H1 (cell line): ENCODE data around the gene OPCML. TPM values are rescaled to one million over a fixed set of nuclear protein-coding genes. Genes with fewer than 3 reads are reported as not detected.

Experiments
- CTCF ChIA-PET: fragments of 300-600 bp; sonication (Branson Sonifier 250); formaldehyde crosslinking; loops from one replicate; lab custom pipeline; 2021; ENCODE audit not compliant: partially characterized antibody; lab: Charles Lee
- POLR2A ChIA-PET: fragments of 300-600 bp; sonication (Branson Sonifier 250); formaldehyde crosslinking; loops from one replicate; lab custom pipeline; 2021; ENCODE audit warnings: inconsistent platforms; ENCODE audit not compliant: partially characterized antibody; lab: Charles Lee
- DNase-seq, 2 experiments: peaks; one replicate each; pipeline versions ENCODE4 v3.0.0 to v3.0.0-alpha.2; 2010 to 2022; ENCODE audit warnings: low spot score in 2 of 2, low read depth in 1 of 2, mixed read lengths in 1 of 2
- FAIRE-seq: peaks from 2 replicates; lab custom pipeline; 2011; peaks lifted over from hg19 to GRCh38; lab: Jason Lieb, UNC
- H2AFZ ChIP-seq: 2 replicates; pipeline ENCODE4 v1.8.1; 2012; ENCODE audit warnings: low read length, inconsistent platforms
- H2AK5ac ChIP-seq: 2 replicates; pipeline ENCODE4 v1.6.1; 2013; ENCODE audit warnings: low read depth, low read length
- H2BK120ac ChIP-seq: replicated peaks from 2 replicates; pipeline ENCODE3; 2013; ENCODE audit warnings: low read depth, low read length, inconsistent platforms
- H2BK12ac ChIP-seq: 2 replicates; pipeline ENCODE4 v1.6.1; 2013; ENCODE audit warnings: low read depth, low read length
- H2BK15ac ChIP-seq: 2 replicates; pipeline ENCODE4 v1.6.1; 2013; ENCODE audit warnings: low read length
- H2BK20ac ChIP-seq: 2 replicates; pipeline ENCODE4 v1.6.1; 2013; ENCODE audit warnings: low read length
- H2BK5ac ChIP-seq: 2 replicates; pipeline ENCODE4 v1.6.1; 2013; ENCODE audit warnings: low read depth, low read length
- H3K14ac ChIP-seq: 2 replicates; pipeline ENCODE4 v1.6.1; 2013; ENCODE audit warnings: inconsistent platforms; ENCODE audit not compliant: insufficient read length
- H3K18ac ChIP-seq: 2 replicates; pipeline ENCODE4 v1.6.1; 2013; ENCODE audit warnings: low read length; ENCODE audit errors: extremely low read depth
- H3K23ac ChIP-seq: 2 replicates; pipeline ENCODE4 v1.6.1; 2013; ENCODE audit warnings: inconsistent platforms; ENCODE audit not compliant: insufficient read length
- H3K23me2 ChIP-seq: 2 replicates; pipeline ENCODE4 v1.6.1; 2013; ENCODE audit warnings: low read depth, low read length
- H3K27ac ChIP-seq: 2 replicates; pipeline ENCODE4 v1.6.1; 2011; ENCODE audit warnings: low read depth, low read length, inconsistent platforms
- H3K27me3 ChIP-seq, 4 experiments: replicated peaks in 1 of 4; 1 replicate in 1 of 4; 2 replicates in 3 of 4; pipeline versions ENCODE4 v1.6.1 to v1.8.1; 2011 to 2013; ENCODE audit warnings: low read length in 3 of 4, mild to moderate bottlenecking in 3 of 4, inconsistent platforms in 2 of 4, mixed read lengths in 2 of 4, moderate library complexity in 1 of 4; ENCODE audit not compliant: control insufficient read depth in 3 of 4, insufficient read depth in 3 of 4; ENCODE audit errors: extremely low read depth in 1 of 4
- H3K36me3 ChIP-seq, 4 experiments: 2 replicates each; pipeline versions ENCODE4 v1.6.1 to v1.8.1; 2011 to 2013; ENCODE audit warnings: mild to moderate bottlenecking in 4 of 4, low read length in 3 of 4, moderate library complexity in 2 of 4, control low read depth in 1 of 4, inconsistent platforms in 1 of 4; ENCODE audit not compliant: insufficient read depth in 4 of 4, control insufficient read depth in 2 of 4
- H3K4ac ChIP-seq: replicated peaks from 2 replicates; pipeline ENCODE3; 2013; ENCODE audit warnings: low read length, low read depth, mixed read lengths, inconsistent platforms; ENCODE audit not compliant: insufficient read length
- H3K4me1 ChIP-seq, 4 experiments: replicated peaks in 1 of 4; 1 replicate in 1 of 4; 2 replicates in 3 of 4; pipeline versions ENCODE4 v1.6.1 to v1.8.1; 2011 to 2013; ENCODE audit warnings: low read length in 3 of 4, inconsistent platforms in 2 of 4, mixed read lengths in 1 of 4; ENCODE audit not compliant: insufficient read depth in 4 of 4, control insufficient read depth in 3 of 4
- H3K4me2 ChIP-seq, 2 experiments: 2 replicates each; pipeline versions ENCODE4 v1.6.1 to v1.8.1; 2011 to 2013; ENCODE audit warnings: low read depth in 2 of 2, low read length in 2 of 2, control low read depth in 1 of 2, inconsistent platforms in 1 of 2, mild to moderate bottlenecking in 1 of 2; ENCODE audit not compliant: insufficient read depth in 1 of 2
- H3K4me3 ChIP-seq, 4 experiments: fragments of 200-600, 300-600 bp in 1 of 4; sonication (generic), shearing (Covaris generic), sonication (Bioruptor Twin) in 1 of 4; 2 replicates each; pipeline versions ENCODE4 v1.5.1 to v1.8.1; 2011 to 2016; ENCODE audit warnings: low read length in 4 of 4, low read depth in 3 of 4, control low read depth in 2 of 4, inconsistent platforms in 2 of 4, mild to moderate bottlenecking in 2 of 4, mixed read lengths in 1 of 4, moderate library complexity in 1 of 4; ENCODE audit not compliant: insufficient read depth in 2 of 4; ENCODE audit errors: extremely low read depth in 1 of 4
- H3K56ac ChIP-seq: replicated peaks from 2 replicates; pipeline ENCODE3; 2013; ENCODE audit warnings: low read depth, mild to moderate bottlenecking, mixed read lengths, low read length, inconsistent platforms; ENCODE audit not compliant: insufficient read length
- H3K79me1 ChIP-seq: 2 replicates; pipeline ENCODE4 v1.6.1; 2013; ENCODE audit warnings: low read depth, low read length, control low read depth
- H3K79me2 ChIP-seq, 2 experiments: 2 replicates each; pipeline versions ENCODE4 v1.6.1 to v1.8.1; 2012 to 2013; ENCODE audit warnings: low read length in 2 of 2, mild to moderate bottlenecking in 2 of 2, inconsistent platforms in 1 of 2; ENCODE audit not compliant: insufficient read depth in 2 of 2, control insufficient read depth in 1 of 2
- H3K9ac ChIP-seq, 4 experiments: replicated peaks in 1 of 4; 1 replicate in 1 of 4; 2 replicates in 3 of 4; pipeline versions ENCODE4 v1.6.1 to v1.8.1; 2011 to 2013; ENCODE audit warnings: low read depth in 3 of 4, low read length in 3 of 4, control low read depth in 2 of 4, mild to moderate bottlenecking in 2 of 4, moderate library complexity in 2 of 4, inconsistent platforms in 1 of 4; ENCODE audit errors: extremely low read depth in 1 of 4
- H3K9me3 ChIP-seq, 2 experiments: 2 replicates each; pipeline versions ENCODE4 v1.6.1 to v1.8.1; 2012 to 2013; ENCODE audit warnings: mild to moderate bottlenecking in 2 of 2, moderate library complexity in 2 of 2, control low read depth in 1 of 2, inconsistent platforms in 1 of 2, low read depth in 1 of 2, low read length in 1 of 2, mixed read lengths in 1 of 2; ENCODE audit not compliant: insufficient read depth in 2 of 2
- H4K20me1 ChIP-seq, 2 experiments: replicated peaks in 1 of 2; 2 replicates each; pipeline versions ENCODE3 to v1.8.1; 2011 to 2013; ENCODE audit warnings: inconsistent platforms in 2 of 2, low read length in 2 of 2, mild to moderate bottlenecking in 1 of 2; ENCODE audit not compliant: insufficient read depth in 2 of 2, control insufficient read depth in 1 of 2
- H4K5ac ChIP-seq: 2 replicates; pipeline ENCODE4 v1.6.1; 2013; ENCODE audit warnings: low read length, low read depth, mixed read lengths, inconsistent platforms; ENCODE audit not compliant: insufficient read length
- H4K8ac ChIP-seq: 2 replicates; pipeline ENCODE4 v1.8.0; 2013; ENCODE audit warnings: mild to moderate bottlenecking, moderate library complexity, low read length, inconsistent platforms; ENCODE audit not compliant: insufficient read depth; ENCODE audit errors: extremely low read depth
- H4K91ac ChIP-seq: replicated peaks from 2 replicates; pipeline ENCODE3; 2013; ENCODE audit warnings: low read length, mixed read lengths, inconsistent platforms; ENCODE audit not compliant: insufficient read length
- BACH1 ChIP-seq: IDR thresholded peaks from 2 replicates; pipeline ENCODE4 v1.6.1; 2012; ENCODE audit warnings: low read length, improper control_type of control experiment
- CHD1 ChIP-seq: IDR thresholded peaks from 2 replicates; pipeline ENCODE4 v1.6.1; 2012; ENCODE audit warnings: low read depth, low read length, improper control_type of control experiment
- EP300 ChIP-seq, 2 experiments: IDR thresholded peaks; 1 replicate in 1 of 2; 2 replicates in 1 of 2; pipeline ENCODE4 v1.6.1; 2011 to 2012; ENCODE audit warnings: low read depth in 2 of 2, low read length in 2 of 2, mild to moderate bottlenecking in 2 of 2, borderline replicate concordance in 1 of 2, inconsistent platforms in 1 of 2, moderate library complexity in 1 of 2
- JUN ChIP-seq: IDR thresholded peaks from 2 replicates; pipeline ENCODE4 v1.6.1; 2011; ENCODE audit warnings: low read depth, mild to moderate bottlenecking, improper control_type of control experiment, low read length
- NANOG ChIP-seq: IDR thresholded peaks from 2 replicates; pipeline ENCODE4 v1.6.1; 2011; ENCODE audit warnings: low read length, low read depth, mild to moderate bottlenecking, inconsistent platforms; ENCODE audit not compliant: insufficient read depth, poor library complexity, severe bottlenecking
- PHF8 ChIP-seq: fragments of 200-600 bp; sonication (generic); conservative IDR thresholded peaks from 2 replicates; pipeline ENCODE4 v1.7.1; 2012; ENCODE audit warnings: low read depth, mild to moderate bottlenecking, inconsistent platforms, low read length, moderate library complexity
- RFX5 ChIP-seq: IDR thresholded peaks from 2 replicates; pipeline ENCODE4 v1.6.1; 2011; ENCODE audit warnings: low read depth, low read length, improper control_type of control experiment, borderline replicate concordance
- RXRA ChIP-seq: IDR thresholded peaks from 2 replicates; pipeline ENCODE4 v1.6.1; 2011; ENCODE audit warnings: low read depth, mild to moderate bottlenecking, low read length, moderate library complexity; ENCODE audit not compliant: insufficient read depth
- SIN3A ChIP-seq, 2 experiments: IDR thresholded peaks in 1 of 2; conservative IDR thresholded peaks in 1 of 2; 2 replicates each; pipeline ENCODE4 v1.6.1; 2011 to 2012; ENCODE audit warnings: low read length in 2 of 2, improper control_type of control experiment in 1 of 2, low read depth in 1 of 2, mild to moderate bottlenecking in 1 of 2
- SIRT6 ChIP-seq: IDR thresholded peaks from one replicate; pipeline ENCODE4 v1.7.1; 2012; ENCODE audit warnings: low read length, inconsistent platforms
- SUZ12 ChIP-seq: fragments of 200-600 bp; sonication (generic); IDR thresholded peaks from 2 replicates; pipeline ENCODE4 v1.6.1; 2012; ENCODE audit warnings: mild to moderate bottlenecking, inconsistent platforms, low read length, moderate library complexity, mixed read lengths
- TAF7 ChIP-seq: optimal IDR thresholded peaks from 2 replicates; pipeline ENCODE3; 2011; ENCODE audit warnings: low read depth, mild to moderate bottlenecking, inconsistent platforms, low read length, moderate library complexity, borderline replicate concordance
- TBP ChIP-seq: IDR thresholded peaks from 2 replicates; pipeline ENCODE4 v1.6.1; 2011; ENCODE audit warnings: low read depth, low read length, improper control_type of control experiment
- WGBS, 2 experiments: shearing (Covaris generic) in 1 of 2; methylation state at CpG; one replicate each; pipeline versions ENCODE4 v1.1.6 to v1.1.7; 2013 to 2015; ENCODE audit warnings: low lambda C conversion rate in 2 of 2, mixed read lengths in 2 of 2, inconsistent platforms in 1 of 2, low coverage in 1 of 2, missing lambda C conversion rate in 1 of 2; ENCODE audit not compliant: insufficient replicate concordance in 2 of 2, insufficient coverage in 1 of 2, insufficient read length in 1 of 2; ENCODE audit errors: extremely low coverage in 1 of 2, missing lambda C conversion rate in 1 of 2; 5-methylcytosine and 5-hydroxymethylcytosine counted together
- polyA plus RNA-seq, 7 experiments: library from polyadenylated mRNA; depleted of rRNA in 3 of 7; stranded (reverse) in 5 of 7; unstranded in 2 of 7; fragments of >200 nt in 5 of 7; fragments of 200-250 nt in 2 of 7; gene quantifications; 1 replicate in 5 of 7; 2 replicates in 1 of 7; 4 replicates in 1 of 7; pipeline versions ENCODE4 v1.2.1 to v1.2.3, GENCODE V29; 2011 to 2013; ENCODE audit warnings: missing spikeins in 2 of 7, mixed read lengths in 2 of 7
- total RNA-seq: library from RNA; stranded (reverse); fragmentation: NEBNext Ultra II Directional; extraction: Animal tissue kit (Norgen Biotek cat#: 25700); gene quantifications from 2 replicates; pipeline ENCODE4 v1.2.1, GENCODE V29; 2021
- TF ChIP-seq, protein P1 (sequence below): IDR thresholded peaks from 2 replicates; pipeline ENCODE4 v1.6.1; 2012; ENCODE audit warnings: inconsistent platforms

The OPCML gene
- total and polyA plus RNA-seq, 2 of the 8 experiments (the other 6 are each of a cell fraction or from before 2014, with no cell fraction given): 2.3 to 3.1 TPM

DNA sequence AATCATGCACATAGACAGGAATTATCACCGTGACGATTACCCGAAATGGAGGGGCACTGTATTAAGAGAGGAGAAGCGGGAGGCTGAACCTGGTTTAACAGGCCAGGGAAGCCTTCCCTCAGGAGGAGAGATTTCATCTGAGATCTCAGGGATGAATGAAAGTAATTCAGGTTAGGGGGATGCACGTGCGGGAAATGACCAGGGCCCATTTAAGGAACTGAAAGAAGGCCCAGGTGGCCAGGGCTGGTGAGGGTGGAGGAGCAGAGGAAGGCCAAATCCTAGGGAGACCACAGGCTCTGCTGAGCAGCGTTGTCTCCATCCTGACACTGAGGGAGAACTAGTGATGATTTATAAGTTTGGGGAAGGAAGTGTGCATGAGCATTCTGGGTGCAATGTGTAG, 16.3 kb upstream of the OPCML start:
- Histone ChIP-seq H3K4me1 (peaks cover 0 to 5% (median 2%) of the 10 kb centered on the region in 4 experiments; a peak in 5 of 7 replicates), H3K27me3 (no peaks in the 10 kb centered on the region), H2AFZ (no peak overlapping the region), H3K36me3 (peaks cover 0 to under 1% (median 0%) of the 10 kb centered on the region in 4 experiments; a peak in 1 of 8 replicates), H3K23ac (no peak overlapping the region), H4K8ac (no peak overlapping the region), H2AK5ac (no peak overlapping the region), H3K56ac (no peak overlapping the region), H3K18ac (no peak overlapping the region), H4K20me1 (no peaks in the 10 kb centered on the region), H4K5ac (no peak overlapping the region), H3K4me3 (no peak overlapping the region), H3K4me2 (no peak overlapping the region), H2BK12ac (no peak overlapping the region), H3K9me3 (no peaks in the 10 kb centered on the region), H4K91ac (no peak overlapping the region), H2BK15ac (no peak overlapping the region), H3K4ac (no peak overlapping the region), H2BK5ac (no peak overlapping the region), H2BK120ac (no peak overlapping the region), H3K27ac (no peak overlapping the region), H2BK20ac (no peak overlapping the region), H3K14ac (no peak overlapping the region), H3K9ac (no peak overlapping the region), H3K79me1 (no peaks in the 10 kb centered on the region), H3K79me2 (no peaks in the 10 kb centered on the region), H3K23me2 (peaks cover 3% of the 10 kb centered on the region; the same call in 1 of the 2 replicates)
- POLR2A ChIA-PET: no interaction called here
- CTCF ChIA-PET: interaction anchor here (0.9 to 1.6 kb wide), 3 partner anchors 15 to 71 kb away, joined by 3 to 6 read pairs (median 5); no protein-coding TSS in a partner anchor
- DNase-seq (no peak), FAIRE-seq (no peak)
- WGBS, 2 experiments: 96% methylated on average over 7 of the region's 7 CpGs; no CpG with 5 or more reads in 1 of the 2 experiments
- TF ChIP-seq BACH1: no peak
- TF ChIP-seq, protein P1, sequence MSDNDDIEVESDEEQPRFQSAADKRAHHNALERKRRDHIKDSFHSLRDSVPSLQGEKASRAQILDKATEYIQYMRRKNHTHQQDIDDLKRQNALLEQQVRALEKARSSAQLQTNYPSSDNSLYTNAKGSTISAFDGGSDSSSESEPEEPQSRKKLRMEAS: no peak
- no peak for TF ChIP-seq PHF8
- TF ChIP-seq RXRA: no peak
- no peak for TF ChIP-seq SUZ12
- TF ChIP-seq RFX5: no peak
- no peak for TF ChIP-seq TAF7
- no peak for TF ChIP-seq EP300 (IDR thresholded peaks at IDR 0.05; ENCODE audit: borderline replicate concordance in 1 of 2, low read depth in 2 of 2, low read length in 2 of 2)
- no peak for TF ChIP-seq NANOG
- TF ChIP-seq JUN: no peak
- no peak for TF ChIP-seq SIN3A (conservative IDR thresholded peaks at IDR 0.05 in 1 of 2, IDR thresholded peaks at IDR 0.05 in 1 of 2; ENCODE audit: low read depth in 1 of 2, low read length in 2 of 2)
- TF ChIP-seq SIRT6: no peak
- TF ChIP-seq TBP: no peak
- TF ChIP-seq CHD1: no peak
